GM12873 (cell line): ENCODE results near the gene NAXD.

ENCODE experiments used
- TF ChIP-seq, protein P1 (sequence below): IDR thresholded peaks from 2 replicates; pipeline ENCODE4 v1.5.1; 2012; ENCODE audit warnings: low read depth, mild to moderate bottlenecking, moderate library complexity, low read length, control low read depth; ENCODE audit not compliant: insufficient read depth; ENCODE audit errors: missing control alignments

Gene NAXD

GRCh38 chr13:110653271-110653670, 37.9 kb downstream of the NAXD start:
- TF ChIP-seq, protein P1, sequence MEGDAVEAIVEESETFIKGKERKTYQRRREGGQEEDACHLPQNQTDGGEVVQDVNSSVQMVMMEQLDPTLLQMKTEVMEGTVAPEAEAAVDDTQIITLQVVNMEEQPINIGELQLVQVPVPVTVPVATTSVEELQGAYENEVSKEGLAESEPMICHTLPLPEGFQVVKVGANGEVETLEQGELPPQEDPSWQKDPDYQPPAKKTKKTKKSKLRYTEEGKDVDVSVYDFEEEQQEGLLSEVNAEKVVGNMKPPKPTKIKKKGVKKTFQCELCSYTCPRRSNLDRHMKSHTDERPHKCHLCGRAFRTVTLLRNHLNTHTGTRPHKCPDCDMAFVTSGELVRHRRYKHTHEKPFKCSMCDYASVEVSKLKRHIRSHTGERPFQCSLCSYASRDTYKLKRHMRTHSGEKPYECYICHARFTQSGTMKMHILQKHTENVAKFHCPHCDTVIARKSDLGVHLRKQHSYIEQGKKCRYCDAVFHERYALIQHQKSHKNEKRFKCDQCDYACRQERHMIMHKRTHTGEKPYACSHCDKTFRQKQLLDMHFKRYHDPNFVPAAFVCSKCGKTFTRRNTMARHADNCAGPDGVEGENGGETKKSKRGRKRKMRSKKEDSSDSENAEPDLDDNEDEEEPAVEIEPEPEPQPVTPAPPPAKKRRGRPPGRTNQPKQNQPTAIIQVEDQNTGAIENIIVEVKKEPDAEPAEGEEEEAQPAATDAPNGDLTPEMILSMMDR, result no peak

DNA sequence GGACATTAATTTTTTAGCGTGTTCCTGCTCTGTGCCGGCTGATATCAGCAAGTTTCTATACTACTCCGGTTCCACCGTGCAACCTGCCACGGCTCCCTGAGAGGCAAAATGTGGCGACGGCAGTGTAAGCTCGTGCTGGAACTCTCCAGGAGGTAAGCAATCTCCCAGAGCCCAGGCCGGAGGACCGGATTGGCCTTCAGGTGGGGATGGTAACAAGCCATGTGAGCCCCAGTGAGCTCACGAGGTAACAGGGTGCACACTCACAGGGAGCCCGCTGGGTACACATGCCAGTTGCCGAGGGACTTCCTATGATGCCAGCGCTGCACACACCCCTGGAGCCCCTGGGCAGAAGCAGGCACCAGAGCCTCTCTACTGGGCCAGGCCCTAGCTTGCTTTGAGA, 38.5 kb downstream of the NAXD start:
- TF ChIP-seq, protein P1, result no peak

DNA sequence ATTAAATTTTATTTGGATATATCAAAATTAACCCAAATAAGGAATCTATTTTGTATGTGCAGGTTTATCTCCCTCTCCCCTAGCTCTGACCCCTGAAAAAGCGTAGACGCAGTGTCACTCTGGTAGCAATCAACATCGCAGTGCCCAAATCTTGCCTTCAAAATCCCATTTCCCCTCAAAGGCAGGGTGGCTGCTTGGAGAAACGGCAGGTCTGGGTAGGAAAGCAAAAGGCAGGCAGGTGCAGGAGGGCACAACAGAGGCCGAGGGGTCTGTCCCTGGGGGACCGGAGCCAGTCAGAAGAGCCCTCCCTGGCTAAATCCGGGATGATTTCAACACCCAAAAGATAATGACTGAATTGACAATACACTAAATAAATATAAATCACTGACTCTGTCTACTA, 41.9 kb downstream of the NAXD start:
- TF ChIP-seq, protein P1, result no peak

GRCh38 chr13:110661256-110661655, 45.9 kb downstream of the NAXD start:
- TF ChIP-seq, protein P1, result no peak

- TF ChIP-seq, protein P1, result no peak
These were observed 46.7 kb downstream of the NAXD start for GRCh38 chr13:110662091-110662490.

GRCh38 chr13:110662777-110663443, 47.6 kb downstream of the NAXD start:
- TF ChIP-seq, protein P1, result no peak

GRCh38 chr13:110663491-110663890, 48.1 kb downstream of the NAXD start:
- TF ChIP-seq, protein P1, result no peak

DNA sequence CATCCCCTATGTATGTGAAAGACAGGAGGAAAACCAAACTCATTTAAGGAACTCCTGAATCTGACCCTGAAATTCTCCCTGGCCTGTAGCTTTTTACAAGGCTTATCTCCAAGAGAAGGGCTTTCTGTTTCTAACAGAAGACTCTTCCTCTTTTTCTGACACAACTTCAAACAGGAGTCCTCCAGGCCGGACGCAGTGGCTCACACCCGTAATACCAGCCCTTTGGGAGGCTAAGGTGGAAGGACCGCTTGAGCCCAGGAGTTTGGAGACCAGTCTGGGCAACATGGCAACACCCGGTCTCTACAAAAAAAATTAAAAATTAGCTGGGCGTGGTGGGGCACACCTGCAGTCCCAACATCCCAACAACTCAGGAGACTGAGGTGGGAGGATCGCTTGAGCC, 48.7 kb downstream of the NAXD start:
- TF ChIP-seq, protein P1, result no peak
